T-helper 17 cell (primary cell): ENCODE data around the gene PPP1R12C. TPM values are rescaled to one million over a fixed set of nuclear protein-coding genes. Genes with fewer than 3 reads are reported as not detected.

Experiments used
- ATAC-seq: fragments of 150-1000 bp; cut with Tn5 transposase; 2 replicates; pipeline ENCODE4 v1.10.0; 2021; ENCODE audit warnings: mild to moderate bottlenecking, moderate library complexity
- DNase-seq, 3 donors: peaks; one replicate each; pipeline versions ENCODE4 v3.0.0 to v3.0.0-alpha.2; 2020 to 2021
- H3K9me3 ChIP-seq: one replicate; pipeline ENCODE4 v1.7.0; 2013; ENCODE audit warnings: low read length, mild to moderate bottlenecking; ENCODE audit not compliant: control insufficient read depth, poor library complexity, severe bottlenecking
- H3K27ac Mint-ChIP-seq: one replicate; pipeline ENCODE4 v1.8.0; 2022; ENCODE audit warnings: mild to moderate bottlenecking, moderate library complexity, mixed read lengths
- H3K27me3 Mint-ChIP-seq: one replicate; pipeline ENCODE4 v1.8.0; 2022; ENCODE audit warnings: mixed read lengths
- H3K36me3 Mint-ChIP-seq: one replicate; pipeline ENCODE4 v1.8.0; 2022; ENCODE audit warnings: low read depth, mixed read lengths
- H3K4me1 Mint-ChIP-seq: one replicate; pipeline ENCODE4 v1.8.0; 2022; ENCODE audit warnings: mild to moderate bottlenecking, mixed read lengths
- H3K4me3 Mint-ChIP-seq: one replicate; pipeline ENCODE4 v1.8.0; 2022; ENCODE audit warnings: mild to moderate bottlenecking, moderate library complexity, mixed read lengths
- total RNA-seq, 4 donors: library from RNA in 2 of 4; stranded (reverse) in 2 of 4; gene quantifications; one replicate each; pipeline ENCODE4 v1.2.3 and lab custom pipeline; 2022 to 2026

The PPP1R12C gene
- total RNA-seq, 2 donors from 2014 or later: 133 to 173 TPM

- H3K36me3 Mint-ChIP-seq: no peaks in the 10 kb centered on the region
- ATAC-seq (no peak), DNase-seq (no peak)
- H3K27ac Mint-ChIP-seq: no peak overlapping the region
- no peaks in the 10 kb centered on the region for H3K9me3 ChIP-seq
- H3K4me1 Mint-ChIP-seq: peaks cover 4% of the 10 kb centered on the region
- peaks cover 46% of the 10 kb centered on the region for H3K27me3 Mint-ChIP-seq
- H3K4me3 Mint-ChIP-seq: no peak overlapping the region
Measured at GRCh38 chr19:55133639-55134444, 16.4 kb upstream of the PPP1R12C start.

GRCh38 chr19:55132453-55133129 is 15.2 kb upstream of the PPP1R12C start:
- Mint-ChIP-seq H3K27ac (no peak overlapping the region), H3K4me3 (no peak overlapping the region), H3K36me3 (peaks cover under 1% of the 10 kb centered on the region), H3K27me3 (peaks cover 47% of the 10 kb centered on the region), H3K4me1 (peaks cover 4% of the 10 kb centered on the region)
- DNase-seq (no peak), ATAC-seq (no peak)
- H3K9me3 ChIP-seq: no peaks in the 10 kb centered on the region

- Mint-ChIP-seq H3K27ac (no peak overlapping the region), H3K4me1 (peaks cover 4% of the 10 kb centered on the region)
Measured at GRCh38 chr19:55131421-55131820, 14.0 kb upstream of the PPP1R12C start.

GRCh38 chr19:55119053-55119452 is 1.6 kb upstream of the PPP1R12C start:
- ATAC-seq (peak; percentile 12), DNase-seq (peak in 1 of 3 donors; percentile 37)
- H3K4me1 Mint-ChIP-seq: peaks cover 34% of the 10 kb centered on the region
- peak overlapping the region; percentile 98 for H3K27ac Mint-ChIP-seq
- H3K36me3 Mint-ChIP-seq: peaks cover 12% of the 10 kb centered on the region
- H3K27me3 Mint-ChIP-seq: peaks cover 18% of the 10 kb centered on the region
- H3K4me3 Mint-ChIP-seq: peak overlapping the region; percentile 98
- H3K9me3 ChIP-seq: no peaks in the 10 kb centered on the region

More at GRCh38 chr19:55131421-55131820, 14.0 kb upstream of the PPP1R12C start:
- Mint-ChIP-seq H3K36me3 (peaks cover 8% of the 10 kb centered on the region), H3K4me3 (no peak overlapping the region), H3K27me3 (peaks cover 59% of the 10 kb centered on the region)
- ATAC-seq (no peak), DNase-seq (no peak)
- H3K9me3 ChIP-seq: no peaks in the 10 kb centered on the region

GRCh38 chr19:55118401-55118991 is 1.1 kb upstream of the PPP1R12C start:
- DNase-seq (no peak), ATAC-seq (no peak)
- no peaks in the 10 kb centered on the region for H3K9me3 ChIP-seq
- Mint-ChIP-seq H3K36me3 (peaks cover 10% of the 10 kb centered on the region), H3K4me3 (peak overlapping the region; percentile 98), H3K4me1 (peaks cover 32% of the 10 kb centered on the region), H3K27ac (peak overlapping the region; percentile 98), H3K27me3 (peaks cover 12% of the 10 kb centered on the region)

- Mint-ChIP-seq H3K27ac (peak overlapping the region; percentile 98), H3K36me3 (peaks cover 10% of the 10 kb centered on the region), H3K4me3 (peak overlapping the region; percentile 98), H3K27me3 (peaks cover 6% of the 10 kb centered on the region), H3K4me1 (peaks cover 32% of the 10 kb centered on the region)
- H3K9me3 ChIP-seq: no peaks in the 10 kb centered on the region
- ATAC-seq (peak; percentile 94), DNase-seq (peak; percentile 93 to 96 (median 95))
Measured at GRCh38 chr19:55117663-55118391, 390 bp upstream of the PPP1R12C start.

GRCh38 chr19:55116232-55116858 is 1.1 kb downstream of the PPP1R12C start:
- H3K4me3 Mint-ChIP-seq: peak overlapping the region; percentile 100
- H3K9me3 ChIP-seq: no peaks in the 10 kb centered on the region
- peaks cover 32% of the 10 kb centered on the region for H3K4me1 Mint-ChIP-seq
- no peaks in the 10 kb centered on the region for H3K27me3 Mint-ChIP-seq
- peaks cover 10% of the 10 kb centered on the region for H3K36me3 Mint-ChIP-seq
- DNase-seq: peak in 2 of 3 donors; percentile 32 to 36
- ATAC-seq: peak; percentile 24
- H3K27ac Mint-ChIP-seq: peak overlapping the region; percentile 98

GRCh38 chr19:55115446-55116065 is 1.9 kb downstream of the PPP1R12C start:
- H3K36me3 Mint-ChIP-seq: peaks cover 12% of the 10 kb centered on the region
- peak overlapping the region; percentile 98 for H3K27ac Mint-ChIP-seq
- no peaks in the 10 kb centered on the region for H3K9me3 ChIP-seq
- DNase-seq: no peak
- H3K4me1 Mint-ChIP-seq: peaks cover 33% of the 10 kb centered on the region
- no peaks in the 10 kb centered on the region for H3K27me3 Mint-ChIP-seq
- peak overlapping the region; percentile 100 for H3K4me3 Mint-ChIP-seq
- no peak for ATAC-seq

- Mint-ChIP-seq H3K27me3 (no peaks in the 10 kb centered on the region), H3K36me3 (peaks cover 12% of the 10 kb centered on the region), H3K27ac (peak overlapping the region; percentile 34), H3K4me1 (peaks cover 36% of the 10 kb centered on the region), H3K4me3 (peak overlapping the region; percentile 100)
- DNase-seq: no peak
- ATAC-seq: no peak
- no peaks in the 10 kb centered on the region for H3K9me3 ChIP-seq
Measured at GRCh38 chr19:55114566-55115145, 2.8 kb downstream of the PPP1R12C start.

- Mint-ChIP-seq H3K27ac (peak overlapping the region; percentile 34), H3K27me3 (no peaks in the 10 kb centered on the region), H3K4me3 (no peak overlapping the region), H3K36me3 (peaks cover 12% of the 10 kb centered on the region), H3K4me1 (peaks cover 36% of the 10 kb centered on the region)
- H3K9me3 ChIP-seq: no peaks in the 10 kb centered on the region
- ATAC-seq: no peak
- no peak for DNase-seq
Measured at GRCh38 chr19:55113570-55114039, 3.8 kb downstream of the PPP1R12C start.

- DNase-seq: no peak
- Mint-ChIP-seq H3K36me3 (peaks cover 15% of the 10 kb centered on the region), H3K4me3 (no peak overlapping the region), H3K27ac (no peak overlapping the region), H3K27me3 (no peaks in the 10 kb centered on the region), H3K4me1 (peaks cover 35% of the 10 kb centered on the region)
- no peaks in the 10 kb centered on the region for H3K9me3 ChIP-seq
- no peak for ATAC-seq
Measured at GRCh38 chr19:55112777-55113569, 4.5 kb downstream of the PPP1R12C start.
